MM.1S (cell line): Measurements from ENCODE around the gene ECEL1.

ENCODE experiments used
- EZH2 ChIP-seq: fragments of 300-600 bp; sonication (generic); optimal IDR thresholded peaks from 2 replicates; pipeline ENCODE3; 2017; ENCODE audit warnings: low read depth, mild to moderate bottlenecking, antibody characterized with exemption, low read length, mixed read lengths
- TF ChIP-seq, protein P1 (sequence below): fragments of 300-600 bp; sonication (generic); IDR thresholded peaks from 2 replicates; pipeline ENCODE4 v1.5.1; 2016; ENCODE audit warnings: antibody characterized with exemption, low read length, mixed read lengths

DNA sequence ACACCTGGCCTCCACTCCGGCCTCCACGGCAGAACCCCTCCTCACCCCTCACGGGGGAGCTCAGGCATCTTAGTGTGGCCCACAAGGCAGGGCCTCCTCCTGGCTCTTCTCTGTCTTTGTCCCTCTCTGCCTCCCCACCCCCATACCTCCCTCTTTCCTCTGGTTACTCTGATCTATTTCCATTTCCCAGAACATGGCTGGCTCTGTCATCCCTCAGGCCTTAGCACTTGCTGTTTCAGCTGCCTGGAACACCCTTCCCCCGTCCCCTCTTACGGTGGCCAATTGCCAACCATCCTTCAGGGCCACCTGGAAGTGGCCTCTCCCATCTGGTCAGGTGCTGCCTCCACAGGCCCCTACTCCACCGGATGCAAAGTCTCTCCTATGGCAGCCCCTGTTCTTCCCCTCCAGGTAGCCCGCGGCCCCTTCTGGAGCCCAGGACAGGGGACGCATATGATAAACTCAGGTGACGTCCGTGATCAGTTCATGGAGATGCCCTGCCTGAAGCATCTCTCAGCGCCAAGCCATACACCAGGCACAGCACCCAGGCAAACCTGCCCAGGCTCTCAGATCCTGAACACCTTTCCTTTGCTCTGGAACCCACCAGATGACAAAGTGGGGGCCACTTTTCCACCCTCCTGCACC lies 3.6 kb upstream of the ECEL1 start:
- TF ChIP-seq, protein P1, sequence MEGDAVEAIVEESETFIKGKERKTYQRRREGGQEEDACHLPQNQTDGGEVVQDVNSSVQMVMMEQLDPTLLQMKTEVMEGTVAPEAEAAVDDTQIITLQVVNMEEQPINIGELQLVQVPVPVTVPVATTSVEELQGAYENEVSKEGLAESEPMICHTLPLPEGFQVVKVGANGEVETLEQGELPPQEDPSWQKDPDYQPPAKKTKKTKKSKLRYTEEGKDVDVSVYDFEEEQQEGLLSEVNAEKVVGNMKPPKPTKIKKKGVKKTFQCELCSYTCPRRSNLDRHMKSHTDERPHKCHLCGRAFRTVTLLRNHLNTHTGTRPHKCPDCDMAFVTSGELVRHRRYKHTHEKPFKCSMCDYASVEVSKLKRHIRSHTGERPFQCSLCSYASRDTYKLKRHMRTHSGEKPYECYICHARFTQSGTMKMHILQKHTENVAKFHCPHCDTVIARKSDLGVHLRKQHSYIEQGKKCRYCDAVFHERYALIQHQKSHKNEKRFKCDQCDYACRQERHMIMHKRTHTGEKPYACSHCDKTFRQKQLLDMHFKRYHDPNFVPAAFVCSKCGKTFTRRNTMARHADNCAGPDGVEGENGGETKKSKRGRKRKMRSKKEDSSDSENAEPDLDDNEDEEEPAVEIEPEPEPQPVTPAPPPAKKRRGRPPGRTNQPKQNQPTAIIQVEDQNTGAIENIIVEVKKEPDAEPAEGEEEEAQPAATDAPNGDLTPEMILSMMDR, result no peak
- no peak for TF ChIP-seq EZH2
